ENCODE measurements around the gene NKX2-3. TPM values are rescaled to one million over a fixed set of nuclear protein-coding genes. Genes with fewer than 3 reads are reported as not detected.

The NKX2-3 gene
- total RNA-seq, 1 donor from 2014 or later, result not detected

DNA sequence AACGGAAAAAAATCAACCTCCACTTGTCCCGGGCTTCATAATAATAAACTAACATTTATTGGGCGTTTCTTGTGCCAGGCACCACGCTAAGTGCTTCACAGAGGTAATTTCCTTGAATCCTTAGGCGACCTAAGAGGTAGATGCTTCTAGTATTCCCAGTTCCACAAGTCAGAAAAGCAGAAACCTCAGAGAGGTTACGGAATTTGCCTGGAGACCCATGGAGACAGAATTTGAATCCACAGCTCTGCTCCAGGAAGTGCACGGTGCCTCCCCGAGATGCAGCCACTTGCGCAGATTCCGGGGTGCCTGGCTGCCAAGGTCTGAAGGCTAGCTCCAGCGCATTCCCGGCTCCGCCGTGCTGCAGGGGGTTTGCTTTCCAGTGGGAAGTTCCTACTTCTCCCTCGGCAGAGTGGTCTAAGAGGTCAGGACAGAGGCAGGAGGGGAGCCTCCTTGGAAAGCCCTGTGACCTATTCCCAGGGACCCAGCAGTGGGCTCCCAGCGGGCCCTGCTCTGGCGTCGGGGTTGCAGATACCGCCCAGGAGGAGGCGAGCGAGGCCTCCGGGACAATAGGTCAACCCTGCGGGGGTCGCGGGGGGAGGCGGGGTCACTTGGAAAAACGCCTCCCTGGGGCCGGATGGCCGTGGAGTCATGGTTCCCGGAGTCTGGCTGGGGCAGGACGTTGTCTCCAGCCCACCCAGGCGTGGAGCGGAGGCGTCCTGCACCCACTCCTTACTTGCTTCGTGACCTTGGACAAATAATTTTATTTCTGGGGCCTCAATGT lies 10.1 kb upstream of the NKX2-3 start:
- no peak overlapping the region for H3K4me3 ChIP-seq (ENCODE audit: low read depth, low read length)
- TF ChIP-seq CTCF (conservative IDR thresholded peaks at IDR 0.05; ENCODE audit: low read depth, low read length), result no peak
- no peak for DNase-seq (ENCODE audit: low read depth)

DNA sequence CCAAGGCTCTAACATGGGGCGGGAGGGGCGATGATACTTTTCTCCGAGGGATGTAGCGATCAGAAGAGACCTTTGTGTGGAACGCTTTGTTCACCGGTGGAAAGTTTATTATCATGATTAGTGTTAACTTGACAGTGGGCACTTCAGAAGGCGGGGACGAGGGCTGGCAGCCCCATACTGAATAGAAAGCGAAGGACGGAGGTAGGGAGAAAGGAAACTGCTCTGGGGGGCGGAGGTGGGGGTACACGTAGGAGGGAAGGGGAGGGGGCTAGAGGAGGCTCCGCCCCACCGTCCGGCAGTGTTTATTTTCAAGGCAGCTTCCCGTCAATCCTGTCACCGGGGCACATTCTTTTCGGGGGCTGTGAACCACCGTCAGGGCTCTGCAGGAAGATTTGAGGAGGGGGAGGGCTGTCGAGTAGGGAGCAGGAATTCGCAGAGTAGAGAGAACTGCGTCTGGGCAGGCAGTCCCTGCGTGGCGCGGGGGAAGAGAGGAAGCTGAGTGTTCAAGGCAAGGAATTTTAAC lies 9.4 kb upstream of the NKX2-3 start:
- TF ChIP-seq CTCF (conservative IDR thresholded peaks at IDR 0.05; ENCODE audit: low read depth, low read length), result no peak
- H3K4me3 ChIP-seq (ENCODE audit: low read depth, low read length), result no peak overlapping the region
- no peak for DNase-seq (ENCODE audit: low read depth)

DNA sequence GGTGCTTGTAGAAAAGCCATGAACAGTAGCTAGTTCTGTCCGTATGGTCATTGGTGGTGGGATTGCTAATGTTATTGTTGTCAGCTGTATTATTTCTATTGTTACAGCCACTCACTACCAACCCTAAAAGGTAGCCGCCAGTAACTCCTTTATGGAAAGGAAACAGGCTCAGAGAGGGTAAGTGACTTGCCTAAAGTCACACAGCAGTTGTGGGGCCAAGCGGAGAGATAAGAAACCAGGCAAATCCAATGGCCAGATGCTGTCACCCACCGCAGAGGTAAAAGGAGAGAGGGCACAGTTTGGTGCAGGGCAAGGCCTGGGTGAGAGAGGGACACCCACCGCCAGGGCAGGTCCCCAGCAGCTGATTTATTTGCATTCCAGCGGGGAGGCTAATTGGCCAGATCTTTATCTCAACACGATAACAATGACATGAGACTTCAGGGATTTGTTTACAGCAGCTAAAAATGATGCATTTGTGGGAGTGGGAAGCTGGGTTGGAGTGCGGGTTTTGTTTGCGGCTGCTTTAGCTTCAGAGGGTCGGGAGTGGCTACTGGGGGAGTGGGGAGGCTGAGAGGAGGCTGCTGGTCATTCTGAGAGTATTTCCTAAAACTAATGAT lies 8.6 kb upstream of the NKX2-3 start:
- no peak overlapping the region for H3K4me3 ChIP-seq (ENCODE audit: low read depth, low read length)
- TF ChIP-seq CTCF (conservative IDR thresholded peaks at IDR 0.05; ENCODE audit: low read depth, low read length), result no peak
- DNase-seq (ENCODE audit: low read depth), result no peak

GRCh38 chr10:99524736-99525380 lies 7.9 kb upstream of the NKX2-3 start:
- no peak for DNase-seq (ENCODE audit: low read depth)
- no peak overlapping the region for H3K4me3 ChIP-seq (ENCODE audit: low read depth, low read length)
- TF ChIP-seq CTCF (conservative IDR thresholded peaks at IDR 0.05; ENCODE audit: low read depth, low read length), result no peak

- no peak overlapping the region for H3K4me3 ChIP-seq (ENCODE audit: low read depth, low read length)
- no peak for DNase-seq (ENCODE audit: low read depth)
- no peak for TF ChIP-seq CTCF (conservative IDR thresholded peaks at IDR 0.05; ENCODE audit: low read depth, low read length)
Observed at GRCh38 chr10:99525897-99526296, 6.8 kb upstream of the NKX2-3 start.

- no peak overlapping the region for H3K4me3 ChIP-seq (ENCODE audit: low read depth, low read length)
- no peak for DNase-seq (ENCODE audit: low read depth)
- TF ChIP-seq CTCF (conservative IDR thresholded peaks at IDR 0.05; ENCODE audit: low read depth, low read length), result no peak
Observed at GRCh38 chr10:99526861-99527504, 5.8 kb upstream of the NKX2-3 start.

All from epithelial cell of proximal tubule (primary cell).